Gastroesophageal sphincter (tissue), 3 donors: ENCODE data around the gene TACR2.

Source experiments
- POLR2A ChIP-seq, 2 donors: fragments of 450-650 bp; IDR thresholded peaks; one replicate each; pipeline ENCODE4 v1.6.1; 2017; ENCODE audit warnings: antibody characterized with exemption in 2 of 2, mild to moderate bottlenecking in 2 of 2, moderate library complexity in 1 of 2
- POLR2AphosphoS5 ChIP-seq: sonication (generic); formaldehyde crosslinking; IDR thresholded peaks from one replicate; pipeline ENCODE4 v1.6.1; 2017; ENCODE audit warnings: antibody characterized with exemption
- TF ChIP-seq, protein P1 (sequence below), 4 experiments: fragments of 200-600 bp in 2 of 4; fragments of 450-650 bp in 2 of 4; sonication (generic) in 1 of 4; IDR thresholded peaks; one replicate each; pipeline ENCODE4 v1.5.1; 2017 to 2019; ENCODE audit warnings: antibody characterized with exemption in 4 of 4, mild to moderate bottlenecking in 2 of 4, moderate library complexity in 2 of 4

DNA sequence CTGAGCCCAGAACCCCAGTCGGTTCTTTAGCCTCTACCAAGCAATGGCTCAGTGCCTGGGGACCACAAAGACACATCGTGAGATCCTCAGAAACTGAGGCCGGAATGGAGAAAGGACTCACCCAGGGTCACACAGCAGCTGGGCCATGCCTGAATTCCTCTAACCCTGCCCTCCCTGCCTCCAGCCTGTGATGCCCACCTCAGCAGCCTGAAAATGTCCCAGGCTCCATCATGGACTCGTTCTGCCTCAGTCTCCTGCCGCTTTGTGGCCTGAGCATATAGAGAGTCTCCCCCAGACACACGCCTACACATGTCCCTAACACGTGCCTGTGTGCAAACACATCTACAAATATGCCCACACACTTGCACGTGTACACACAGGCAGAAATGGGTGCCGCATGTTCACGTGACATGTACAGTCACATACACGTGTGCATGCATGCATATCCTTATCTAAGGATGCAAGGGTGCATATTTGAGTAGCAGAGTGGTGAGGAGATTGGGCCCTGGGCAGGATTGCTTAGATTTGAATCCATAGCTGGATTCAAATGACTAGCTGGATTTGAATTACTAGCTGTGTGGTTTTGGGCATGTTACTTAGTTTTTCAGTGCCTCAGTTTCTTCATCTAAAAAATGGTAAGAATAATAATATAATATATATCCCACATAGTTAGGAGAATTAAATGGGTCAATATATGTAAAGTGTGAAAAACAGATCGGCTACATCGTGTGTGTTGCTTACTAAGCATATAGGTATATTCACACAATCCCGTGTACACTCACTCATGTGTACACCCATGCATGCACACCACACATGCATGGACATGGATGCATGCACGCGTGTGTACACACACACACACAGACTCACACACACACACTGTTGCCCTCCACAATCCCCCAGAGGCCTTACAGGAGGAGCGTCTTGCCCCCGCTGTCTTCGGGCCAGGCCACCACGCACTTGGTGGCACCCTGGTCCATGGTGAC is 2.4 kb downstream of the TACR2 start:
- TF ChIP-seq, protein P1, sequence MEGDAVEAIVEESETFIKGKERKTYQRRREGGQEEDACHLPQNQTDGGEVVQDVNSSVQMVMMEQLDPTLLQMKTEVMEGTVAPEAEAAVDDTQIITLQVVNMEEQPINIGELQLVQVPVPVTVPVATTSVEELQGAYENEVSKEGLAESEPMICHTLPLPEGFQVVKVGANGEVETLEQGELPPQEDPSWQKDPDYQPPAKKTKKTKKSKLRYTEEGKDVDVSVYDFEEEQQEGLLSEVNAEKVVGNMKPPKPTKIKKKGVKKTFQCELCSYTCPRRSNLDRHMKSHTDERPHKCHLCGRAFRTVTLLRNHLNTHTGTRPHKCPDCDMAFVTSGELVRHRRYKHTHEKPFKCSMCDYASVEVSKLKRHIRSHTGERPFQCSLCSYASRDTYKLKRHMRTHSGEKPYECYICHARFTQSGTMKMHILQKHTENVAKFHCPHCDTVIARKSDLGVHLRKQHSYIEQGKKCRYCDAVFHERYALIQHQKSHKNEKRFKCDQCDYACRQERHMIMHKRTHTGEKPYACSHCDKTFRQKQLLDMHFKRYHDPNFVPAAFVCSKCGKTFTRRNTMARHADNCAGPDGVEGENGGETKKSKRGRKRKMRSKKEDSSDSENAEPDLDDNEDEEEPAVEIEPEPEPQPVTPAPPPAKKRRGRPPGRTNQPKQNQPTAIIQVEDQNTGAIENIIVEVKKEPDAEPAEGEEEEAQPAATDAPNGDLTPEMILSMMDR (IDR thresholded peaks at IDR 0.05) = peak in 1 of 4 experiments; percentile 5
- TF ChIP-seq POLR2AphosphoS5 = peak; percentile 16
- TF ChIP-seq POLR2A (IDR thresholded peaks at IDR 0.05) = no peak
